Trophoblast cell (in vitro differentiated cells and primary cell): ENCODE data around the gene XG.

Experiments used
- DNase-seq, 2 donors: peaks; one replicate each; pipeline ENCODE4 v3.0.0-alpha.2; 2016
- H2AFZ ChIP-seq: 2 replicates; pipeline ENCODE4 v1.6.1; 2013; ENCODE audit warnings: low read length, moderate library complexity, mild to moderate bottlenecking; ENCODE audit not compliant: insufficient read depth, poor library complexity
- H2AK5ac ChIP-seq: 2 replicates; pipeline ENCODE4 v1.6.1; 2013; ENCODE audit warnings: mild to moderate bottlenecking, low read length
- H2BK120ac ChIP-seq: 2 replicates; pipeline ENCODE4 v1.6.1; 2013; ENCODE audit warnings: low read length, mild to moderate bottlenecking, moderate library complexity; ENCODE audit not compliant: insufficient read depth, poor library complexity
- H2BK12ac ChIP-seq: 2 replicates; pipeline ENCODE4 v1.6.1; 2013; ENCODE audit warnings: mild to moderate bottlenecking, low read length, moderate library complexity
- H2BK5ac ChIP-seq: 2 replicates; pipeline ENCODE4 v1.6.1; 2013; ENCODE audit warnings: low read length, low read depth, moderate library complexity, mild to moderate bottlenecking; ENCODE audit not compliant: poor library complexity
- H3K14ac ChIP-seq: 2 replicates; pipeline ENCODE4 v1.6.1; 2013; ENCODE audit warnings: mild to moderate bottlenecking, low read length
- H3K18ac ChIP-seq: 2 replicates; pipeline ENCODE4 v1.6.1; 2013; ENCODE audit warnings: mild to moderate bottlenecking, low read length
- H3K23ac ChIP-seq: 2 replicates; pipeline ENCODE4 v1.6.1; 2013; ENCODE audit warnings: low read length
- H3K27ac ChIP-seq: 2 replicates; pipeline ENCODE4 v1.5.1; 2013; ENCODE audit warnings: low read depth, mild to moderate bottlenecking, inconsistent platforms, low read length, moderate library complexity
- H3K27me3 ChIP-seq: 2 replicates; pipeline ENCODE4 v1.6.1; 2013; ENCODE audit warnings: inconsistent platforms, mild to moderate bottlenecking, low read length, moderate library complexity; ENCODE audit not compliant: insufficient read depth
- H3K36me3 ChIP-seq, 2 experiments: 1 replicate in 1 of 2; 2 replicates in 1 of 2; pipeline ENCODE4 v1.6.1; 2013; ENCODE audit warnings: low read length in 2 of 2, mild to moderate bottlenecking in 2 of 2, moderate library complexity in 1 of 2; ENCODE audit not compliant: insufficient read depth in 2 of 2, control insufficient read depth in 1 of 2
- H3K4ac ChIP-seq: 2 replicates; pipeline ENCODE4 v1.6.1; 2013; ENCODE audit warnings: low read depth, mild to moderate bottlenecking, low read length, moderate library complexity
- H3K4me1 ChIP-seq, 2 experiments: 1 replicate in 1 of 2; 2 replicates in 1 of 2; pipeline ENCODE4 v1.6.1; 2013; ENCODE audit warnings: low read length in 2 of 2, mild to moderate bottlenecking in 2 of 2, moderate library complexity in 1 of 2; ENCODE audit not compliant: insufficient read depth in 2 of 2, control insufficient read depth in 1 of 2
- H3K4me2 ChIP-seq: 2 replicates; pipeline ENCODE4 v1.6.1; 2013; ENCODE audit warnings: inconsistent platforms, mild to moderate bottlenecking, low read length, moderate library complexity
- H3K4me3 ChIP-seq: 2 replicates; pipeline ENCODE4 v1.5.1; 2013; ENCODE audit warnings: mild to moderate bottlenecking, low read depth, low read length, inconsistent platforms
- H3K79me1 ChIP-seq: one replicate; pipeline ENCODE4 v1.6.1; 2013; ENCODE audit warnings: low read length
- H3K79me2 ChIP-seq: 2 replicates; pipeline ENCODE4 v1.6.1; 2013; ENCODE audit warnings: low read length, mild to moderate bottlenecking; ENCODE audit not compliant: control insufficient read depth, insufficient read depth, poor library complexity
- H3K9ac ChIP-seq: 2 replicates; pipeline ENCODE4 v1.6.1; 2013; ENCODE audit warnings: mild to moderate bottlenecking, low read length
- H3K9me3 ChIP-seq: 2 replicates; pipeline ENCODE4 v1.6.1; 2013; ENCODE audit warnings: low read depth, mild to moderate bottlenecking, control low read depth, inconsistent platforms, low read length; ENCODE audit not compliant: insufficient read depth
- H4K12ac ChIP-seq: 2 replicates; pipeline ENCODE4 v1.6.1; 2013; ENCODE audit warnings: low read depth, mild to moderate bottlenecking, low read length, moderate library complexity
- H4K8ac ChIP-seq: 2 replicates; pipeline ENCODE4 v1.6.1; 2013; ENCODE audit warnings: low read depth, mild to moderate bottlenecking, low read length, moderate library complexity
- H4K91ac ChIP-seq: one replicate; pipeline ENCODE4 v1.6.1; 2013; ENCODE audit warnings: low read depth, mild to moderate bottlenecking, low read length, moderate library complexity
- WGBS: extraction: QIAGEN DNeasy Blood & Tissue Kit; methylation state at CpG from one replicate; pipeline ENCODE4 v1.1.7; 2013; ENCODE audit warnings: missing lambda C conversion rate; ENCODE audit not compliant: insufficient read length, insufficient coverage; ENCODE audit errors: extremely low coverage; 5-methylcytosine and 5-hydroxymethylcytosine counted together

XG gene

DNA sequence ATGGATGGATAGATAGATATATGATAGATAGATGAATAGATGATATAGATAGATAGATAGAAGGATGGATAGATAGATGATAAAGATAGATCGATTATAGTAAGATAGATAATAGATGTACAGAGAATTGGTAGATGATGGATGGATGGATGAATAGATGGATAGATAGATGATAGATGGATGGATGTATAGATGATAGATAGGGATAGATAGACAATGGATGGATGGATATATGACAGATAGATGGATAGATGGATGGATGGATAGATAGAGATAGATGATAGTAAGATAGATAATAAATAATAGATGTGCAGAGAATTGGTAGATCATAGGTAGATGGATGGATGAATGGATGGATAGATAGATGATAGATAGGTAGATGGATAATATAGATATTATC is 89.1 kb downstream of the XG start:
- Histone ChIP-seq H3K27ac (no peak overlapping the region), H3K9me3 (no peaks in the 10 kb centered on the region), H3K4me1 (no peaks in the 10 kb centered on the region), H3K4ac (no peak overlapping the region), H3K79me2 (no peaks in the 10 kb centered on the region), H2BK12ac (no peak overlapping the region), H4K12ac (no peak overlapping the region), H2BK5ac (no peak overlapping the region), H4K91ac (no peak overlapping the region), H3K23ac (no peak overlapping the region), H3K79me1 (no peaks in the 10 kb centered on the region), H2AK5ac (no peak overlapping the region), H3K36me3 (peaks cover 2 to 9% of the 10 kb centered on the region in 2 experiments), H3K4me3 (no peak overlapping the region), H3K4me2 (no peak overlapping the region), H3K14ac (no peak overlapping the region), H3K27me3 (no peaks in the 10 kb centered on the region), H3K9ac (no peak overlapping the region), H2AFZ (no peak overlapping the region), H3K18ac (no peak overlapping the region), H4K8ac (no peak overlapping the region), H2BK120ac (no peak overlapping the region)
- DNase-seq: no peak
- WGBS: 100% methylated on average over 1 of the region's 1 CpG

DNA sequence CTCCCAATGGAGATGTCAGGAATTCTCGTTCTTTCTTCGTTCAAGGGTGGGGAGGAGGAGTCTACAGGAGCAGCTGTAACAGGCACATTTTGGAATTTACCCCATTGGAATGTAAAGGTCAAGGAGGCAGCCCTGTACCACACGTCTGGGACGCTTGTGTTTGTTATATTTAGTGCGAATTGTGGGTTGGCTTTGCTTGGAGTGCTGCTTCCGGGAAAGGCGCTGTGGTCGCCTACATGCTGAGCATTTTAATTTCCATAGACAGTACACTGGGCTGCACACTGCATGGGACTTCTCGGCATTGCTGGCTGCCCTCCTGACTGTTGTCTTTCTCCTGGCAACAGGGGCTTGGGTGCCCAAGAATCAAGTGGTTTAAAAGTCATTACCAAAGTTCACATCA is 89.7 kb downstream of the XG start:
- WGBS: no CpG with 5 or more reads among the region's 9 CpGs
- no peak overlapping the region for H2AK5ac ChIP-seq
- no peak overlapping the region for H4K91ac ChIP-seq

DNA sequence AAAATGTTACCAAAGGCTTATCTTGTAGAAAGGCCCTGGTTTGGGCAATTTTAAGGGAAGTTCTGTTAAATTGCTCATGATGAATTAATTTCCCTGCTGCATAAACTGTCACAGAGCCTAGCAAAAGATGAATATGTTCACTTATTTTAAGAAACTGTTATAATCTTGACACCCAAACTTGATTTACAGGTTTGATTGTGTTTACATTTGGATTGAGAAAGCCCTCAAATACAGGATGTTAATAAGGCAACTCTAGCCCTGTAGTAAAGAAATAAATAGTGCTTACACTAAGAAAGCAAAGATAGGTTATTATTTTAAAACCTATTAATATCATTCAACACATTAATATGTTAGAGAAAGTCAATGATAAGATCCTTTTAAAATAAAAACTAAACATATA is 95.2 kb downstream of the XG start:
- DNase-seq: no peak
- no peak overlapping the region for H3K4ac ChIP-seq
- no peak overlapping the region for H2BK12ac ChIP-seq
- no peak overlapping the region for H2BK120ac ChIP-seq
- H3K4me1 ChIP-seq: peaks cover 2 to 6% of the 10 kb centered on the region in 2 experiments
- H3K23ac ChIP-seq: no peak overlapping the region
- no peaks in the 10 kb centered on the region for H3K27me3 ChIP-seq
- peaks cover 0 to 2% of the 10 kb centered on the region in 2 experiments for H3K36me3 ChIP-seq
- no peak overlapping the region for H3K18ac ChIP-seq
- no peak overlapping the region for H4K12ac ChIP-seq
- H4K91ac ChIP-seq: no peak overlapping the region
- peaks cover 5% of the 10 kb centered on the region for H3K79me1 ChIP-seq
- H2AFZ ChIP-seq: no peak overlapping the region
- no peak overlapping the region for H3K4me3 ChIP-seq
- no peak overlapping the region for H2BK5ac ChIP-seq
- no peaks in the 10 kb centered on the region for H3K9me3 ChIP-seq
- H4K8ac ChIP-seq: no peak overlapping the region
- no peak overlapping the region for H3K9ac ChIP-seq
- H3K79me2 ChIP-seq: no peaks in the 10 kb centered on the region
- H2AK5ac ChIP-seq: no peak overlapping the region
- H3K4me2 ChIP-seq: no peak overlapping the region
- no peak overlapping the region for H3K14ac ChIP-seq
- H3K27ac ChIP-seq: no peak overlapping the region

More for the DNA sequence above, 89.7 kb downstream of the XG start:
- no peaks in the 10 kb centered on the region for H3K79me1 ChIP-seq
- no peak overlapping the region for H2BK120ac ChIP-seq
- no peak for DNase-seq
- H3K4ac ChIP-seq: no peak overlapping the region
- no peaks in the 10 kb centered on the region for H3K79me2 ChIP-seq
- no peak overlapping the region for H4K12ac ChIP-seq
- no peak overlapping the region for H3K9ac ChIP-seq
- no peaks in the 10 kb centered on the region for H3K4me1 ChIP-seq
- H2BK5ac ChIP-seq: no peak overlapping the region
- H3K23ac ChIP-seq: no peak overlapping the region
- H3K36me3 ChIP-seq: peaks cover 2 to 6% of the 10 kb centered on the region in 2 experiments
- H2AFZ ChIP-seq: no peak overlapping the region
- H4K8ac ChIP-seq: no peak overlapping the region
- no peaks in the 10 kb centered on the region for H3K27me3 ChIP-seq
- no peak overlapping the region for H3K18ac ChIP-seq
- no peak overlapping the region for H3K27ac ChIP-seq
- H3K4me3 ChIP-seq: no peak overlapping the region
- no peak overlapping the region for H3K4me2 ChIP-seq
- H3K9me3 ChIP-seq: no peaks in the 10 kb centered on the region
- H2BK12ac ChIP-seq: no peak overlapping the region
- H3K14ac ChIP-seq: no peak overlapping the region

GRCh38 chrX:2848871-2849301 is 97.0 kb downstream of the XG start:
- DNase-seq: peak; percentile 56 to 67
- no peaks in the 10 kb centered on the region for H3K27me3 ChIP-seq
- peak overlapping the region; percentile 18 for H4K12ac ChIP-seq
- peak overlapping the region; percentile 89 for H4K91ac ChIP-seq
- peak overlapping the region; percentile 91 for H2BK120ac ChIP-seq
- H3K4ac ChIP-seq: peak overlapping the region; percentile 75
- peak overlapping the region; percentile 93 for H2AK5ac ChIP-seq
- peak overlapping the region; percentile 95 for H2BK12ac ChIP-seq
- peaks cover 5% of the 10 kb centered on the region for H3K79me1 ChIP-seq
- no peaks in the 10 kb centered on the region for H3K9me3 ChIP-seq
- peak overlapping the region; percentile 84 for H3K18ac ChIP-seq
- H2BK5ac ChIP-seq: peak overlapping the region; percentile 91
- peak overlapping the region; percentile 70 for H3K14ac ChIP-seq
- no peak overlapping the region for H3K4me3 ChIP-seq
- H3K9ac ChIP-seq: no peak overlapping the region
- H3K27ac ChIP-seq: peak overlapping the region; percentile 81
- H3K4me2 ChIP-seq: peak overlapping the region; percentile 53
- H3K4me1 ChIP-seq: peaks cover 2 to 6% of the 10 kb centered on the region in 2 experiments
- no peaks in the 10 kb centered on the region for H3K79me2 ChIP-seq
- WGBS: no CpG with 5 or more reads among the region's 9 CpGs
- H4K8ac ChIP-seq: peak overlapping the region; percentile 79
- H2AFZ ChIP-seq: no peak overlapping the region
- no peak overlapping the region for H3K23ac ChIP-seq
- H3K36me3 ChIP-seq: peaks cover 1 to 2% of the 10 kb centered on the region in 2 experiments
